C4-2B (cell line): ENCODE data around the gene CD96.
"Not testable (repeated sequence)": the region's sequence is repeated elsewhere in the genome, so short reads cannot be mapped to it uniquely, and the experiment has no call there.

Experiments used
- H3K27ac ChIP-seq: fragments of 450-650 bp; 2 replicates; pipeline ENCODE4 v1.5.1; 2017
- ZFX ChIP-seq: fragments of 450-650 bp; IDR thresholded peaks from 2 replicates; pipeline ENCODE4 v1.6.1; 2017
- TF ChIP-seq, protein P1 (sequence below): fragments of 450-650 bp; conservative IDR thresholded peaks from 2 replicates; pipeline ENCODE4 v1.5.1; 2017; ENCODE audit warnings: mild to moderate bottlenecking

Gene CD96

DNA sequence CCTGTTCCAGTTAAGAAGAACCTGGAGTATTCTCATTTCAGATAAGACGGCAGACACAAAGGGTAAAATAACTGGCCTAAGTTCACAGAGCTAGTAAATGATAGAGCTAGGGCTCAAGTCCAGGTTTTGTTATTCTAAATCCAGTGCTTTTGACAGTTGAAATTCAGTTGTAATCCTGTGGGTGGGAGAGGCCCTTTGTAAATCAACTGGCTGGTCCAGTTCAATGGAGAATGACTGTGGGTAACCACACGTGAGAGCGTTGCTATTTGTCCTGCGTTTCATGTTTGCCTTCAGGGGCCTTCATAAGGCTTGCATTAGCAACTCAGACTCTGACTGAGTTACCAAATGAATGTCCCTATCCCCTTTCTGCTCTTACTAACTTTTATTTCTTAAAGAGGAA, 24.2 kb upstream of the CD96 start:
- no peak for TF ChIP-seq ZFX
- TF ChIP-seq, protein P1, sequence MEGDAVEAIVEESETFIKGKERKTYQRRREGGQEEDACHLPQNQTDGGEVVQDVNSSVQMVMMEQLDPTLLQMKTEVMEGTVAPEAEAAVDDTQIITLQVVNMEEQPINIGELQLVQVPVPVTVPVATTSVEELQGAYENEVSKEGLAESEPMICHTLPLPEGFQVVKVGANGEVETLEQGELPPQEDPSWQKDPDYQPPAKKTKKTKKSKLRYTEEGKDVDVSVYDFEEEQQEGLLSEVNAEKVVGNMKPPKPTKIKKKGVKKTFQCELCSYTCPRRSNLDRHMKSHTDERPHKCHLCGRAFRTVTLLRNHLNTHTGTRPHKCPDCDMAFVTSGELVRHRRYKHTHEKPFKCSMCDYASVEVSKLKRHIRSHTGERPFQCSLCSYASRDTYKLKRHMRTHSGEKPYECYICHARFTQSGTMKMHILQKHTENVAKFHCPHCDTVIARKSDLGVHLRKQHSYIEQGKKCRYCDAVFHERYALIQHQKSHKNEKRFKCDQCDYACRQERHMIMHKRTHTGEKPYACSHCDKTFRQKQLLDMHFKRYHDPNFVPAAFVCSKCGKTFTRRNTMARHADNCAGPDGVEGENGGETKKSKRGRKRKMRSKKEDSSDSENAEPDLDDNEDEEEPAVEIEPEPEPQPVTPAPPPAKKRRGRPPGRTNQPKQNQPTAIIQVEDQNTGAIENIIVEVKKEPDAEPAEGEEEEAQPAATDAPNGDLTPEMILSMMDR: no peak
- no peak overlapping the region for H3K27ac ChIP-seq

DNA sequence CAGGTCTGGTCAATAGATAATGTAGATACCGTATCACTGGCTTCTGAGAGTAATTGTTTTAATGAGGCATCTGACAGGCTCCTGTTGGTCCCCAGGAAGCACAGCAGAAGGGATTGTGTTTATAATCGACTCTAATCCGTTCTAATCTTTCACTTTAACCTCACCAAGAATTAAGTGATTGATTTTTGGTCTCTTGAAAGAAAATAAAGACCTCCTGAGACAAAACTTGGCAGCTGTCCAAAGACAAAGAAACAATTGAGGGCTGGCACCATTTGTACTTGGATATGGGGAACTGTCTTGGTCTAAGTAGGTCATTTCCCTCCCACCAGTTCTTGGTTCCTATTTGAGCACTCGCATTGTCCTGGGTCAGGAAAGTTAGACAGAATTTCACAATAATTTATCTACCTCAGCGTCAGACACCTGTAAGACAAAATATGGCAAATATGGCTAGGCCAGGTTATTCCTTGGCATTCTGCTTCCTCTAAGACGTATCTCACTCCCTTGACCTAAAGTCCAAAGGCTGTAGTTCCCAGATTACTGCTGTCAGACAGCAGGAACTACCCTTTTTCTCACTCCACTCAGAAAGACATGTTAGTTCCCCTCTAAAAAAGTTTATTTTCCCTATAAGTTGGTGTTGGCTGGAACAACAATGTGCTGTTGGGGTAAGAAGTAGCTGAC, 22.7 kb upstream of the CD96 start:
- TF ChIP-seq, protein P1: no peak
- no peak for TF ChIP-seq ZFX
- no peak overlapping the region for H3K27ac ChIP-seq

DNA sequence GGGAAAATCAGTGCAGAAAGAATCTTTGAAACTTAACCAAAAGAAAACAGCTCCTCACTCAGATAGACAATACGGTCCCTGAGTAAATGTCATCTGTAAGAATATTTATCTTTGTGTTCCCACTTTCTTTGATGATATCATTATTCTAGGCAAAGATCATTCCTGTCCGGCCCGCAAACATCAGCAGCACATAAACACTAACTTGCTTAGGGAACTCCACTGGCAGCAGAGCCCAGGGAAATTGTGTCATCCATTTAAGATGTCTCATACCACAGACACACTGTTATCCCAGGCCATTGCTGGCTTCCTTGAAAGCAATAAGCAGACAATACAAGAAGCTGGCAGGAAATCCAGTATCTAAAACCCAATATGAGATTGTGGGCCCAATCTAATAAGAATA, 20.1 kb upstream of the CD96 start:
- TF ChIP-seq, protein P1: no peak
- TF ChIP-seq ZFX: no peak
- no peak overlapping the region for H3K27ac ChIP-seq

DNA sequence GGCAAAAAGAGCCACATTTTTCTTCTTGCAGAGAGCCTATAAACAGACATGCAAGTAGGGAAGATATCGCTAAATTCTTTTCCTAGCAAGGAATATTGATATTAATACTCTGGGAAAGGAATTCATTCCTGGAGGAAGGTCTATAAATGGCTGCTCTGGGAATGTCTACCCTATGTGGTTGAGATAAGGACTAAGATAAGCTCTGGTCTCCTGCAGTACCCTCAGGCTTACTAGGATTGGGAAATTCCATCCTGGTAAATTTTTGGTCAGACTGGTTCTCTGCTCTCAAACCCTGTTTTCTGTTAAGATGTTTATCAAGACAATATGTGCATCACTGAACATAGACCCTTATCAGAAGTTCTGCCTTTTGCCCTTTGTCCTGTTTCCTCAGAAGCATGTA, 17.5 kb upstream of the CD96 start:
- not testable (repeated sequence) for H3K27ac ChIP-seq

DNA sequence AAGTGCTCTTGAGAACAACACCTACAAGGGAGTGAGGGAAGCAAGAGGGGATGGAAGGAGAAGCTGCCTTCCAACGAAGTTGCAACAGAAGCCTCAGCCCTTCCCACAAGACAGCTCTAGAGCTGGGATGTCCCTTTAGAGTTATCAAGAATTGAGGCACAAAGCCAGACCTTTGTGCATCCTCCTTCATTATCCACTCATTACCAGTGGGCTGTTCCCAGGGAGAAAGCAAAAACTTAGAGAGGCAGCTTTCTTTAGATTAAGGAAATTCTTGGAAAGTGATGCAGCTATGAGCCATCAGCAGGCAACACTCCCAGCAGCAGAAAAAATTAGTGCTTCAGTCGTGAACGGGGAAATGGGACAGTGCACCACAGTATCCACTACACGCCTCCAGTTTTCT, 10.6 kb upstream of the CD96 start:
- TF ChIP-seq, protein P1: no peak
- no peak for TF ChIP-seq ZFX
- H3K27ac ChIP-seq: no peak overlapping the region

DNA sequence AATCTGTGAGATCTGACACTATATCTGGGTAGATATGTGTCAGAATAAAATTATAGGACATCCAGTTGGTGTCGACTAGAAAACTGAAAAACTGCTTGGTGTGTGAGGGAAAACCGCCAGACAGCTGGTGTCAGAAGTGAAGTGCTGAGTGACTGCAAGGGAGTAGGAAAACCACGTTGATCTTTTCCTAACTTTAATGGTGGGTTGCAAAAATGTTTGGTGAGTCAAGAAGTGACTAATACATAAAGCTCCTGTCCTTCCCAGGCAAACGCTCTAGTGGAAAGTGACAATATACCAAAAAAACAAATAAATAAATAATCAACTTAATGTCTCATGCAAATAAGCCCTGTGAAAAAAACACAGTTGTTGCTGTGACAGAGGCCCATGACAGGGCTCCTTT, 7.3 kb upstream of the CD96 start:
- TF ChIP-seq ZFX: no peak
- TF ChIP-seq, protein P1: no peak
- no peak overlapping the region for H3K27ac ChIP-seq

DNA sequence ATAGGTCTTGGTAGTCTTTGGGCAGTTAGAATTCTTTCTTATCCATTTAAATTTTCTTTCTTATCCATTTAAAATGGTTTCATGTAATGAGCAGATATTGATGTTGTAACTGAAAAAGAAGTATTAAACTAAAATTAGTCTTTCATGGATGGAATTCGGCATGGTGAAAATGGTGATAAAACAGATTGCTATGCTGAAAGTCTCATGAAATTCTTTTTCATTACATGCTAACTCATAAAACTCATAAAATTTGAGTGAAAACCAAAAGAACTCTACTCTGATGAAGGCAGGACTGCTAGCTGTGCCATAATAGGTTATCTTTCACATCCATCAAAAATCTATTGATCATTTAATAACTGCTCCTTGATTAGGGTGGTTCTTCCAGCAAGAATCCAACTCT, 3.9 kb upstream of the CD96 start:
- H3K27ac ChIP-seq: no peak overlapping the region
- TF ChIP-seq, protein P1: no peak

DNA sequence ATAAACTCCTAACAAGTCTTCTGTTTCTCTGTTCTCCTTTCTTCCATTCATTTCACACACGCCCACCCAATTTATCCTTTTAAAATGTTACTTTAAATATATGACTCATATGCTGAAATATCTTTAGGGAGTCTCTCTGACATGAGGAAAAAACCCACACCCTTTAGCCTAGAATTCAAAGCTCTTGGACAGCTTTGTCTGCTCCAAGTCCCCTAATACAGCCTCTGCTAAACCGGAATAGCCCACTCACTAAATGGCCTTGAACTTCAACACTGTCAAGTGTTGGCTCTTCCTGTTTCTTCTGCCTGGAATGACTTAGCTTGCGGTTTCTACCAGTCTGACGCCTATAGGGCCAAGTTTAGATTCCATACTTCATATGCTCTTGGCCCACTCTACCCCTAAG, 3.3 kb upstream of the CD96 start:
- TF ChIP-seq, protein P1: no peak
- no peak for TF ChIP-seq ZFX
- H3K27ac ChIP-seq: no peak overlapping the region
